Fibroblast of gingiva (primary cell): ENCODE measurements around the gene NFATC1.

Source experiments
- DNase-seq: peaks from one replicate; pipeline ENCODE4 v3.0.0-alpha.2; 2011; ENCODE audit warnings: low read depth

NFATC1 gene

DNA sequence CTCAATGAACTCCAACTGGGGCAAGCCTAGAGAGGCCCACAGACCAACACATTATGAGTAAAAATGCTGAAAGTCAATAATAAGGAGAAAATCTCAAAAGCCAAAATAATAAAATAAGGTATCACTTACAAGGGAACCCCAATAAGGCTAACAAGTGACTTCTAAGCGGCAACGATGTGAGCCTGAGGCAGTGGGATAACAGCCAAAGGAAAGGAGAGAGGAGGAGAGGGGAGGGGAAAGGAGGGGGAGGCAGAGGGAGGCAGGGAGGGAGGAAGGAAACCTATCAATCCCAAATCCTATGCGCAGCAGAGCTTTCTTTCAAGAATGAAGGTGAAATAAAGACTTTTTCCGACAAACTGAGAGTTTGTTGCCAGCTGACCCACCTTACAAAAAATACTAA lies 6.0 kb upstream of the NFATC1 start:
- DNase-seq, result no peak

DNA sequence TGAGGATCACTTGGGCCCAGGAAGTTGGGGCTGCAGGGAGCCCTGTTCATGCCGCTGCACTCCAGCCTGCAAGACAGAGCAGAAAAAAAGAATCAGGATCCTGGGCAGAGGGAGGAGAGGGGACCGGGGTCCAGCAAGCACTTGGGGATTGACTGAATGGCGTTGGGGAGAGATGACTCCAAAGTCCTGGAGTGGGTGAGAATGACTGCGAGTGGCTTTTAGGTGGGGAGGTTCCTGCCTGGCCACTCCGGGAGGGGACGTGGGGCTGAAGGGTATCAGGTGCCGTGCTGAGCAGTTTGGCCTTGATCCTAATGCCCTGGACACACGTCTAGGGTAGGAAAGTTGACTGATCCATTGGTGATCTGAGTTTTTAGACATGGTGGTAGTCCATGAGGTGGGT lies 3.5 kb upstream of the NFATC1 start:
- DNase-seq, result no peak

DNA sequence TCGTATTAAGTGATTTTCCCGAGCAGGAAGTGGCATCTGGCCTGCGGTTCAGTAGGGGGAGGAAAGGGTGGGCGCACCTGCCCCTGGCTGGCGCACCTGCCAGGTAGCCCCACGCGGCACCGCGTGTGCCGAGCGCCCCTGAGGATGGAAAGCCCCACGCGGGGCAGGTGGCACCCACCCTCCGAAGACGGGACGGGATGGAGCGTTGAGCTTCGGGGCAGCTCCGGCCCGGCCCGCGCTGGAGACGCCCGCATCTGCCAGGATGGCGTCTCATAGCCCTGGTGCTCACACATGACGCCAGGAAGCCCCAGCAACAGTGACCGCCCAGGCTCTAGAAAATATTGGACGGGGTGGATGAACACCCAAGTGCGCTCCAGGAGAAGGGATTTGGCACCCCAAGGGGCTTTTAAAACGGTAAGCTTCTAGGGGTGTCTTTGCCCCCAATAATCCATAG lies 2.5 kb upstream of the NFATC1 start:
- no peak for DNase-seq

DNA sequence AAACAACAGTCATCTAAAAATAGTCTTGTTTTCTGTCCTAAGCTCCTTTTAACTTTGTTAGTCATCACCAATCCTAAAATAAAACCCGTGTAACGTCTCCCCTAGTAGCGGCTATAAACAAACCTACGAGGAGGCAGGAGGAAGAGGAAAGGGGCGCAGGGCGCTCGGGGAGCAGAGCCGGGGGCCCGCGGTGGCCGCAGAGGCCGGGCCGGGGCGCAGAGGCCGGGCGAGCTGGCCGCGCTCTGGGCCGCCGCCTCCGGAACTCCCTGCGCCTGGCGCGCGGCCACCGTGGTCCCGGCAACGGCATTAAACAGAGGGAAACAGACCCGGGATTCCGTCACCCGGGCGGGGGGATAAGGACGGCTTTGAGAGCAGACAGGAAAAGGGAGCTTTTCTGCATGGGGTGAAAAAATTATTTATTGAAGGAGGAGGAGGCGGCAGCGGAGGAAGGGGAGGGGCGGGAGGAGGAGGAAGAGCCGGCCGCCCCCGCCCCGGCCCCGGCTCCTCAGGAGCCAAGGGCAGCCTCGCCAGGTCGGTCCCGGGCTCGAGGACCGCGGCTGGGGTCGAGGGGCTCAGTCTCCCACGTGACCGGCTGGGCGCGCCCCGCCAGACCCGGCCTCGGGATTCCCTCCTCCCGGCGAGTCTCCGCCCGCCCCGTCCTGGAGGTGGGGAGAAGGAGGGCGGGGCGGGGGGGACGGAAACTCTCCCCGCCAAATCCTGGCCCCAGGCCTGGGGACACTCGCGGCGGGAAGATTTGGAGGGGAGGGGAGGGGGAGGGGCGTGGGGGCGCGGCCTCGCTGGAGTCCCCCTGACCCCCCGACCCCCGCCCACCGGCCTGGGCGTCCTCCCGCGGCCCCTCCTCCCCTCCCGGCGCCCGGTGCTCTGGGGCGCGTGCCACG lies 1.8 kb upstream of the NFATC1 start:
- peak; percentile 85 for DNase-seq

DNA sequence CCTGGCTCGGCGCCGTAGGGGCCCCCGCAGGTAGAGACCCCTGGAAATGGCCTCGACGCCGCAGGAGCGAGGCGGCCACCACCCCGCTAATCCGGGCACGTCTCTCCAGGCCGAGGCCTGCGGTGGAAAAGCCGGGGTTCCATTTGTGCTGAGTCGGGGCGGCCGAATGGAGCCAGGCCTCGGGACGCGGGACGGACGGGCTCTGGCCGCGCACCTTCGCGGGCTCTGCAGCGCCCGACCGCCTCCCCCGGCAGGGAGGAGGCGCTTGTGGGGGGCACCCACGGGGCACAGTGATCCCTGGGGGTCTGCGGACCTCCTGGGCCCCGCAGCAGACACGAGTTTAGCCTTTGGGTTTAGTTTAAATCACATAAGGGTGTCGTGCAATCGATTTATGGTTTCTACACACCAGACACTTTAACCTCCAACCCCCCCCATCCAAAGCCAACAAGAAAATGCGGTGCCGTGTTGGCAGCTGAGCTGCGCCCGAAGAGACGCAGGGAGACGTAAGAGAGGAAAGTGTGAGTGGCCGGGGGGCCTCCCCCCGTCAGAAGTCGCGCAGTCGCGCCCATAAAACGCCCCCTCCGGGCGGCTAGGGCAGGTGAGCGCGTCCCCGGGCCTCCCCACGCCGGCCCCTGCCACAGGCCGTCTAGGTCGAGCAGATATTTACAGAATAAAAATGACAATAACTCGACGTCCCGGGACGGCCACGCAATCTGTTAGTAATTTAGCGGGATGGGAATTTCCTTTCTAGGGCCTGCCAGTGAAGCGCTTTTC lies 1.0 kb upstream of the NFATC1 start:
- peak; percentile 57 for DNase-seq

DNA sequence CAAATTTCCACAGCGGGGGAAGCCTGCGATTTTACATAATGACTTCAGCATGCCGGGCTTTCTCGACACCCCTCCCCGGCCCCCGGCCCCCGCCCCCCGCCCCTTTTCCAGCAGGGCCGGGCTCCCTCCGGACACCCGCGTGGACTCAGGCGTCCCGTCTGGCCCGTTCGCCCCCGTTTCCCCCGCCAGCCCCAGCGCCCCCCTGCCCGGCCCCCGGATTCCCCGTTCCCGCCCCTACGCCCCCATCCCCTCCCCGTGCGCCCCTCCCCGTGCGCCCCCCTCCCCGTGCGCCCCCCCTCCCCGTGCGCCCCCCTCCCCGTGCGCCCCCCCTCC lies 456 bp upstream of the NFATC1 start:
- no peak for DNase-seq

DNA sequence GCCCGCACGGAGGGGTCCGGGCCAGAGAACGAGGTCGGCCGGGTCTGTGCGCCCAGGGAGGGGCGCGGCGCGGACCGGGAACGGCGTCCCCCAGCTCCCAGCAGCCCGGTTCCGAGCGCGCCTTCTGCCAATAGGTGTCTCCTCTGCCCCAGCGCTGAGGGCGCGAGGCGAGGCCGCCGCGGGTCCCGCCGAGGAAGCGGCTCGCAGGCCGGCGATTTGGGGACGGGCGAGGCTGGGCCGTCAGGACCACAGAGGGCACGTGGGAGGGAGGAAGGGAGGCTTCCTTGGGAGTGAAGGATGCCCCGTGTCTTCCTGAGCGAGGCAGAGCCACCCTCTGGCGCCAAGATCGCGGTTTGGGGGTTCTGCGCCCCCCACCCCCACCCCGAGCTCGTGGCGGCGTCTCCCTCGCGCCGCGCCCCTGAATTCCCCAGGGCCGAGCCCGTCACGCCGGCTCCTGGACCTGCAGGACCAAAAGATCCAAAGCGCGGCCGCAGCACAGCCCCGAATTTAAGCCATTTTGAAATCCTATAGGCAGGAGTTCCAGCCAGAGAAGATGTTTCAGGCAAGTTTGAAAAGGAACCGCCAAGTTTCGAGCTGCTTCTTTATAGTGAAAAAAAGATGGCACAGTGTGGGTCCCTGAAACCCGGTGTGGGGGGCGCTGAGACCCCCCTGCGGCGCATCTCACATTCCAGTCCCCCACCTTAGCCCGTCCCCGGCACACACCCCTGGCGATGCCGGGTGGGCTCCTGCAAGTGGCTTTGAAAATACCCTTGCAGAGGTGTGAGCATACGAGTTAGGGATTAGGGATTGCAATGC lies 909 bp downstream of the NFATC1 start:
- DNase-seq, result peak; percentile 38

DNA sequence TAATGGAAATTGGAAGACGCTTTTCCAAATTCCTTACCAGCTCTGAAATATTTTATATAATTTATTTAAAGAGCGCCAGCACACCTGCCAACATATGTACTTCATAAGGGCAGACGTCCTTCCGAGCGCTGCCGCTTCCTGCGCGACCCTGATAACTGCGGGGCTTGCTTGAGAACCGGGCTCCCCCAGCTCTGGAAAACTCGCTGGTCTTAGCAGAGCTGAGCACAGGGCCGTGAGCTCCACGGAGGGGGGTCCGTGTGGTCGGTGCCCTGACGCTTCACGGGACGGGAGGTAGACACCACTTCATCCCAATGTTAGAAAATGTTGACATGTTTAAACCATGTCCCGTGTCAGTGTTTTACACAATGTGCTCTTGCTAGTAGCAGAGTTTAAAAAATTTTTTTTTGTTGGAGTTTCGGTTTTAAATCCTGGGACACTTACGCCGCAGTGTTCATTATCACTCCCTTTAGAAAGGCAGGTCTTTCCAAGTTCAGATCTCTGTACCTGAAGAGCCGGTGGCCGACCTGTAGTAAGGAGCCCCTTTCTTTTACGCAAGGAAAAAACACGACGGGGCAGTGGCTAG lies 1.6 kb downstream of the NFATC1 start:
- no peak for DNase-seq

DNA sequence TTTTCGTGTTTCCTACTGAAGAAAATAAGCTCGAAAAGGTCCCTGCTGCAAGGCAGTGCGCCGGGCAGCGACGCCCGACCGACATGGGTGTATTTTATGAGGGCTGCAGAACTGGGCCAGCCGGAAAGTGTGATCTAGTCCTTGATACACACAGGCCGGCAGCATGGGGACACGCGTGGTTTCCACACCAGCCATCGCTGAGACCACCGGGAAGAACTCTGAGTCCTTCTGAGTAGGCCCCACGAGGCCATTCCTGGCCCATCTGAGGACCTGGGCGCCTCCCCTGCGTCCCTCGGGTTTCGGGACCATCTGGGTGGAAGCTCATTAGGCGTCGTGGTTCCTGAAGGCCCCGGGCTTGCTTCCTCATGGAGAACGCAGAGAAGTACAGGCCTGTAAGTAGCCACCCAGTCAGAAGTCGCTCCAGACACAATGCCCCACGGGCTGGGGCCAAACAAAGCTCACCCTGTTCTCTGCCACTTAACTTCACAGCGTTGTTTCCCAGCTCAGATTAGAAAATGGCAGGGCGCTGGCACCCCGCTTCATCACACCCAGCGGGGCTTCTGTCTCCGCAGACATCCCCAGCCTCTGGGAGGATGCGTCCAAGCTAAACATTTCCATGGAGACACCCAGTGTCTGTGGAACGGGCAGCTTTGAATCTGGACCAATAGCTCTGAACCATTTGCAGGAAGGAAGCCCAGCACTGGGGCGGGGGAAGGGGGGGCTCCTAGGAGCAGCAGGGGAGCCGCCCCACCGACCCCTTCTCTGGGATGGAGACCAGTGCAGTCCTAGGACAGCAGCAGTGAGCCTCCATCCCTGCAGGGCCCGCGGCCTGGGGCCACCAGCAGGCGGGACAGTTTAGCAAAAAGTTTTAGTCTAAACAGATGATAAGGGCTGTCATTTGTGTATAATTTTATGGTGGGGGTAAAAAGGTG lies 2.4 kb downstream of the NFATC1 start:
- no peak for DNase-seq

DNA sequence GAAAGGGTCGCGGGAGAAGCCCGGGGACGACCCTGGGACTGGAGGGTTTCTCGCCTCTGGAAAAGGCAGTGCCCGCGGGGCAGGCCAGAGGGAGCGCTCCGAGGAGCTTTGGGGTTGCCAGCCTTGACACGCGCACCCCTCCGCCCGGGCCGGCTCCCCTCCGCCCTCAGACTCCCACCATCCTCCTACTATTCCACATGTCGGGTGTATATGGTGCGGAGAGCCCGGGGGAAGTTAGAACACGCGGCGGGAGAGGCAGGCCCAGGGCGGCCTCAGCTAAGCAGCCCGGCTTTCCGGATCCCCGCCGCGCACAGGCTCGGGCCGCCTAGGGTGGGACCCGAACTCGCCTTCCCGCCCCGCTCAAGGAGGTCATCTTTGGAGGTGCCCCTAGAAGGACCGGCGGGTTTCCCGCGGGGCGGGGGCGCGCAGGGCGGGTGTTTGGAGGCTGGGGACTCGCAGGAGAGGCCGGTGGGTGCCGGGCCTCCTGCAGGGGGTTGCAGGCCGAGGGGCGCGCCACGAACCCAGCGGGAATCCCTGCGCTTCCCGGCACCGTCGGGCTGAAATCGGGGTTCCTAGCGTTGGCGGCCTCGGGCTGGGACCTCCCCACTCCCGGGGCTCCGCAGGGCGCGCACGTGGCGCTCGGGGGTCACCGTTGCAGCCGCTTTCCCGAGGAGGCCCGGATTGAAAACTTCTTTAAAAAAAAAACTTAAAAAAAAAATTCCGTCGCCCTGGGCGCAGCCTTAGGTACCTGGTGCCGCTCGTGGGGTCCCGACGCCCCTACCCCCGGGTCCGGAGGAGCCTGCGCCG lies 3.7 kb downstream of the NFATC1 start:
- no peak for DNase-seq

DNA sequence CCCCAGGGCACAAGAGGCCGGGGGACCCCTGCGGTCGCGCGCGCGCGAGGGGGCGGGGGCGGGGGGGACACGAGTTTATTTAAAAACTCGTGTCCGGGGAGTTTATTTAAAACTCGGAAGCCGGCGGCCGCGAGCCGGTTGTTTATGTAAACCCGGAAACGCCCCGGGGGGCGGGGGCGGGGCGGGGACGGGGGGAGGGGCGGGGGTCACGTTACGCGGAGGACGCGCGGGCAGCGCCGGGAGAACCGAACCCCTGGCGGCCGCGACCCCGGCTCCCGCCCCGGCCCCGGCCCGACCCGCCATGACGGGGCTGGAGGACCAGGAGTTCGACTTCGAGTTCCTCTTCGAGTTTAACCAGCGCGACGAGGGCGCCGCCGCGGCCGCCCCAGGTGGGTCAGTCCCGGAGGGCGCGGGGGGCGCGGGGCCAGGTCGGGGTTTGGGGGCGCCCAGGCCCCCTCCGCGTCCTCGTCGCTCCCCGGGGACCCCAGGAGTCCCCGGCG lies 4.4 kb downstream of the NFATC1 start:
- no peak for DNase-seq

DNA sequence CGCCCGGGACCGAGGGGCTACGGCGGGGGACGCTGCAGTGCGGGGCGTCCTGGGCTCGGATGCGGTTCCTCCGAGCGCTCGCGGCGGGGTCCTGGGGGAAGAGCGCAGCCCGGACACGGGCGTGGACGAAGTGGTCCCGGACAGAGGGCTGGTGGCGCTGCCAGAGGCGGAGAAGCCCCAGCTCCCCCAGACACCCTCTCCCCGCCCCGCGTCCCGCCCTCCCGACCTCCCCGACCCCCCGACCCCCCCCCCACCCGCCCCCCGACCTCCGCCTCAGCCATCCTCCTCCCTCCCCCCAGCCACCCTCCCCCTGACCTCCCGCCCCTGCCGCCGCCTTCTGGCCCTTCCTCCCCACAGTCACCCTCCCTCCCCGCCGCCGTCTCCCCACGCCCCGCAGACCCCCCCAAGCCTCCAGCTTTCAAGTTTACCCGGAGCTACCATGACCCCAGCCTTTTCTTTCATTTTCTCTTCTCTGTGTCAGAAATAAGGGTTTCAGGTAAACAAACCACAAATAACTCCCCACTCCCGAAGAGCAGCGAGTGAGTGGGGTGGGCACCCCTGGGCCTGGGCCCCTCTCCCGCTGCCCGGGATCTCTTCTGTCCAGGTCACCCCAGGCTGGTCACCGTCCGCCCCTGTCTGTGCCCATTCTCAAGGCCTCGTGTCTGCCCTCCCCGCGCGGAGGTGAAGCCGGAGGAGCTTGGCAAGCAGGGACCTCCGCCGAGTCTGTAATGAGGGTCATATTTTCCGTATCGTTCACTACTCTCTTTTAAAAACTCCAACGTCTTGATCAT lies 5.1 kb downstream of the NFATC1 start:
- DNase-seq, result no peak

DNA sequence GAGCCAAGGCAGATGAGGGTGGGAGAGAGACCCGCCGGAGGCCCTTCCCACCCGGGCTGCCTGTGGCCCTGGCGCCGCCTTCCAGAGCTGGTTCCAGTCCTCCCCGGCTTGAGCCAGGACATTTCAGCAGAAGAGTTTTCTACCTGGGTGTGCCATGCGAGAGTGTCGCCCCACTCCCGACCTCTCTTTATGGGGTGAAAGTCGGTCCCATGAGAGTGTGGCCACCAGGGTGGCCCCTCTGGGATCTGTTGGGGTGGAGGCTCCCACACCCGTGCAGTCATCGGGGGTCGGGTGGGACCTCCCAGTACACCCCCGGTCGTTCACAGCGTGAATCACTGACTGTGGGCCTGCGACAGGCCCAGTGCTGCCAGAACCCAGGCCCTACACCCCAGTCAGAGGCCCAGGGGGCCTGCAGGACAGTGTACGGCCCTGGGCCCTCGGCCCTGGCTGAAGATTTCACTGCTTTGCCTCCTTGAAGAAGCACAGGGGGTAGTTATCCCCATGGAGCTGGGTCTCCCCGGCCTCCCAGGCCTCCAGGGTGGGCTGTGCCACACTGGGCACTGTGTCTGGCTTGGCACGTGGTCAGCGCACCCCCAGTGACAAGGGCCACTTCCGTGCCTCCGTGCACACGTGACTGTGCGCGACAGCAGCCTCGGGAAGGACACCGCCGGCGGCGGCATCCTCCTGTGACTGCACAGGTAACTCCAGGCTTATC lies 5.9 kb downstream of the NFATC1 start:
- no peak for DNase-seq

DNA sequence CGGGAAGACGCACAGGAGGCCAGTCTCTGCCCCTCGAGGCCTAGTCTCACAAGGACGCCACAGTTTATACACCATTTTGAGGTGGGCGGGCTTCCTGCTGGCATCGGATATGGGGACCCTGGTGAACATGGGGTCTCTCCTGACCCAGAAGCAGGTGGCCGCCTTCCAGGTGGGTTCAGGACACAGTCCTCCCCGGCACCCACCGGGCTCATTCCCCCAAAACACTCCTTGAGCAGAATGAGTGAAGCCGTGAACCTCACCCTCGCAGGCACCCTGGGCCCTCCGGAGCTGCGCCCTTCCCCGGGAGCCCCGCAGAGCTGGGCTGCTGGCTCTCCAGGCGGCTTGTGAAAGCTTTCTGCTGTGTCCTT lies 6.5 kb downstream of the NFATC1 start:
- no peak for DNase-seq

DNA sequence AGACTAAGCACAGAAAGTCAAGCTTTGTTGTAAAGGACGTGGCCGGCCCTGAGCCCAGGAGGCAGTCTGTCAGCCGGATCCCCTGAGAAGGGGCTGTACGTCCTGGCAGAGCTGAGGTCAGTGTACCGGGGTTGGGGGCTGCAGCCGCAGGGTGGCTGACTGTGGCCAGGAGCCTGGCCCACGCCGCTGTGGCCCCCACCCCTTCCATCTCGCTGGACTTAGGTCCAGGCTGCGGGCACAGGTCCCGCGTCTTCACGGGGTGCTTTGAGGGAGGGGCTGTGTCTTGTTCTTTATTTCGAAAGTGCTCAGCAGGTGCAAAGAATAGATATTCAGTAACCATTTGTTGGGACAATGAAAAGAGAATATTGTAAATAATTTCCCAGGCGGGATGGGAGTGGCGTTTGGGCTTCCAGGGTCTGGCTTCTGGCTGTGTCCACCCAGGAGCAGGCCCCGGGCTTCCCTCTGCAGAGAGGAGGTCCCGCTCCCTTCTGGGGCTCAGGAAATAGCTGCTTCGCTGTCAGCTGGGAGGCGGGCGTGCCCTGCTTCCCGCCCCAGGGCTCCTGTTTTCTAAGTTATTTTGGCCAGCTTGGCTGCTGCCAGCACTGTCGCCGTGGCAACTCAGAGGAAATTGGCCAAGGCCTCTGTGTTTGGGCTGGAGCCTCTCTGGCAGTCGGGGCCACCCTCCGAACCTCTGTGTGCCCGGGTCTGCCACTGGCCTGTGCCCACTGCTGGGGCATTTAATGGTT lies 7.4 kb downstream of the NFATC1 start:
- DNase-seq, result peak; percentile 61

DNA sequence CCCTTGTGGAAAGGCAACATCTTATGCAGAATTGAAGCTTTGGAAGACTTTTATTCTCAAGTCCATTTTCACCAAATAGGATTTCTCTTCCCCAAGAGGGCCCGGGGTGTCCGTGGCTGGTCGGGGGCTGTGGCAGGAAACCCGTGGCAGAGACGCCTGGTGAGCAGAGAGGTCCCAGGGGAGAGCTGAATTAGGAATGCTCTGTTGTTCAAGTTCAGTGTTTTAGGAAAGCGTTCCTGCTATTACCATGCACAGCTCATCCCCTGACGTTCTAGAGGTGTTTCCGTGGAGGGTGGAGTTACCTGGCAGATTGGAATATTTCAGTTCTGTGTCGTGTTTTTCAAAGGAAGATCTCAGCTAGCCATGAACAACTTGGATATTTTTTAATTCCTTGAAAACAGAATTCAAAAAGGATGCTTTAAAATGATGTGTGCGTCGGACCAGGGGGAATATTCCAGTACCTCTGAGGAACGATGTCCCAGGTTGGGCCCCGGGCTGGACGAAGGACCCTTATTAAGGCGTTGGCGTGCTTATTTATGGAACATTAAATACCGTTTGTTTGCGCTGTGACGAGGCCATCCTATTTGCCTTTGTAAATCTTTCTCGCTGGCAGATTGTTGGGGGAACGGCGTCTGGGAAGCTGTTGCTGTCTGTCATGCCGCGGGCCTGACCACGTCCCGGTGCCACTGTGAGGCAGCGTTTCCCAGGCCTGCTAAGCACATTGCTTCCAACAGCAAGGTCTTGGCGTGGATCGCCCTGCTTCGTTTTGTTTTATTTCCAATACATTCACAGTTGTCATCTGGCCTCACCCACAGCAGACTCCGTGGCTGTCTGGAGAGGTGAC lies 8.2 kb downstream of the NFATC1 start:
- DNase-seq, result no peak

DNA sequence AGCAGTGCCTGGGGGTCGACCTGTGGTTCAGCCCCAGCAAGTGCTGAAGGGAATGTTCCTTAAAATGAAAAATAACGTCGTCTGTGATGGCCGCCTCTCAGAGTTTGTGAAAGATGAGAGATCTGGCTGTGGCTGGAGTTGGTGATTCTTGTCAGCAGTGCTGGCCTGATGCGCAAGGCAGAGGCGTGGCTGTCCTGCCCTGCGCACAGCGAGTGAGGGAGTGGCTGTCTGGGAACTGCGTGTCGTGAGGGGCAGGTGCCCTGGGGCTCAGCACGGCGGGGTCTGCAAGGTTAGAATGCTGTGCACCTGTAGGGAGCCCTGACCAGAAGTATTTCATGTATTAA lies 8.8 kb downstream of the NFATC1 start:
- DNase-seq, result no peak
